GM19193 (cell line): ENCODE results near the gene MRPL50.
"Not testable (repeated sequence)": the region's sequence is repeated elsewhere in the genome, so short reads cannot be mapped to it uniquely, and the experiment has no call there.

Source experiments
- POLR2A ChIP-seq: IDR thresholded peaks from 4 replicates; pipeline ENCODE4 v1.6.1; 2011; ENCODE audit not compliant: insufficient read depth, insufficient read length; ENCODE audit errors: extremely low read depth

MRPL50 gene

DNA sequence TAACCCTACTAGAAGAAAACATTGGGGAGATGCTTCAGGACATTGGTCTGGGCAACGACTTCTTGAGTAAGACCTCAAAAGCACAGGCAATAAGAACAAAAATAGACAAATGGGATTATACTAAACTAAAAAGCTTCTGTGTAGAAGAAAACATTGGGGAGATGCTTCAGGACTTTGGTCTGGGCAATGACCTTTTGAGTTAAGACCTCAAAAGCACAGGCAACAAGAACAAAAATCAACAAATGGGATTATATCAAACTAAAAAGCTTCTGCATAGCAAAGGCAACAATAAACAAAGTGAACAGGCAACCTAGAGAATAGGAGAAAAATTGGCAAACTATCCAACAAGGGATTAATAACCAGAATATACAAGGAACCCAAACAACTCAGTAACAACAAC is 3.7 kb downstream of the MRPL50 start:
- no peak for TF ChIP-seq POLR2A

DNA sequence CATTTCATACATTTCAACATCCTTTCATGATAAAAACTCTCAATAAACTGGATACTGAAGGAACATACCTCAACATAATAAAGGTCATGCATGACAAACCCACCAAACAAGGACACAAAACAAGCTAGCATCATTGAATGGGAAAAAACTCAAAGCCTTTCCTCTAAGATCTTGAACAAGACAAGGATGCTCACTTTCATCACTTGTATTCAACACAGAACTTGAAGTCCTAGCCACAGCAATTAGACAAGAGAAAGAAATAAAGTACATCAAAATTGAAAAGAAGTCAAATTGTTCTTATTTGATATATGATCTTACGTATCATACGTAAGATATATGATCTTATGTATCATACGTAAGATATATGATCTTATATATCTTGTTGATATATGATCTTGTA is 5.3 kb downstream of the MRPL50 start:
- no peak for TF ChIP-seq POLR2A

DNA sequence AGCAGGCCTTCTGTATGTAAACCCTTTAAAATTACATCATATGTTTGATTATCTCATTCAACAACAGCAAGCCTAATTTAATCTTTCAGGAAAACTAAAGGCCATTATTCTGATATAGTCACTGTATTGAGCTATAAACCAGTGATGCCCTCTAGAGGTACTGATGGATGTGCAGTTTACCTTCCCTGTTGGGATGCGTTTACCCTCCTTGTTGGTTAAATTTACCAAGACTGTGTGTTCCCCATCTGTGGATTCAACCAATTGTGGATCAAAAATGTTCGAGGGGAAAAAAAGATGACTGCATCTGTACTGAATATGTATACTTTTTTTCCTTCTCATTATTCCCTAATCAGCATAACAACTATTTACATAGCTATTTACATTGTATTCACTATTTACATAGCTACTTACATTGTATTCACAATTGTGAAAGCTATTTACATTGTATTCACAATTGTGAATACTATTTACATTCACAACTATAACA is 9.9 kb downstream of the MRPL50 start:
- TF ChIP-seq POLR2A, result no peak

DNA sequence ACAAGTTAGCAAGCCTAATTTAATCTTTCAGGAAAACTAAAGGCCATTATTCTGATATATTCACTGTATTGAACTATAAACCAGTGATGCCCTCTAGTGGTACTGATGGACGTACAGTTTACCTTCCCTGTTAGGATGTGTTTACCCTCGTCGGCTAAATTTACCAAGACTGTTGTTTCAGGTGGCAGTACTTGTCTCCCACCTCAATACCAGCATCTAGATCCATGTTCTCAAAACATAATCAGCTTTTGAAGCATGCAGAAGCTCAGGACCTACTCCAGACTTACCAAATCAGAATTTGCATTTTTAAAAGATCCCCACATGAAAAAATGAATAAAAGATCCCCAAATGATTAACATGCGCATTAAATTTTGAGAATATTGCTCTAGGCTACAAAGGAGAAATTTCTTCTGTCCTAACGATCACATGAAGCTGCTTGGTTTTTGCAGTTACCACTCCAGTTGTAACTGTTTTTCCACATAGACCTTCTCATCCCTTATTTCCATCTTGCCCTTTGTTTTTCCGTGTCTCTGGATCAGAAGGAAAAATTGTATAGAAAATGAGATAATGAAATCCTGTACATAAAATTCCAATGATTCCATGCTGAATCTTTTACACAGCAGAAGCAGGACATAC is 10.4 kb downstream of the MRPL50 start:
- no peak for TF ChIP-seq POLR2A

DNA sequence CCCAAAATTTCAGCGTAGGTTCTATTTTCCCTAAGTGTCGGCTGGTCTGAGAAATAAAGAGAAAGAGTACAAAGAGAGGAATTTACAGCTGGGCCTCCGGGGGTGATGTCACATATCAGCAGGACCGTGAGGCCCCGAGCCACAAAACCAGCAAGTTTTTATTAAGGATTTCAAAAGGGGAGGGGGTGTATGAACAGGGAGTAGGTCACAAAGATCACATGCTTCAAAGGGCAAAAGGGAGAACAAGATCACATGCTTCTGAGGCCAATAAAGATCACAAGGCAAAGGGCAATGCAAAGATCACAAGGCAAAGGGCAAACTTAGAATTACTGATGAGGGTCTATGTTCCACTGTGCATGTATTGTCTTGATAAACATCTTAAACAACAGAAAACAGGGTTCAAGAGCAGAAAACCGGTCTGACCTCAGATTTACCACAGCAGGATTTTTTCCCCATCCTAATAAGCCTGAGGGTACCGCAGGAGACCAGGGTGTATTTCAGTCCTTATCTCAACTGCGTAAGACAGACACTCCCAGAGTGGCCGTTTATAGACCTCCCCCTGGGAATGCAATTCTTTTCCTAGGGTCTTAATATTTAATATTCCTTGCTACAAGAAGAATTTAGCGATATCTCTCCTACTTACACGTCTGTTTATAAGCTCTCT is 13.4 kb downstream of the MRPL50 start, which contains the start of gene BAAT:
Gene BAAT, minus strand, starts transcription at position 134 of the 664 bp plus-strand sequence. CDS start 13,602 bp downstream, outside the sequence.
- not testable (repeated sequence) for TF ChIP-seq POLR2A

DNA sequence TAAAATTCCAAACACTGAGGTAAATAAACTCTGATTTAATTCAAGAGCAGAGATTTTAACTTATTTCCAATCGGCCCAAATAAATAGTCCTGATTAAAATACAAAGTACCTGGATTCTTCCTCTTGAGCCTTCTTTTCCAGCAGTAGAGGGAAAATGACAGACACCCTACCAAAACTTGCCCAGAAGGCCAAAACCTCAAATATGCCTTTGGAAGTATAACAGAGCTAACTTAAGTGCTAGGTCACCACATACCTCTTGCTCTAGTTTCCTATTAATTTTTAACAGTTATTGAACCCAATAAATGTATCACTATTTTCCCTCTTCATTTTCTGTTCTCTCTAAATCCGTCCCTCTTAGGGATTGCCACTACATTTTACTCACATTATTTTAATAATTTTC is 15.1 kb downstream of the MRPL50 start:
- TF ChIP-seq POLR2A, result no peak

- no peak for TF ChIP-seq POLR2A
Measured at GRCh38 chr9:101381833-101382342, 16.5 kb downstream of the MRPL50 start.

- no peak for TF ChIP-seq POLR2A
Measured at GRCh38 chr9:101381118-101381517, 17.3 kb downstream of the MRPL50 start.

GRCh38 chr9:101380295-101380694 is 18.1 kb downstream of the MRPL50 start:
- no peak for TF ChIP-seq POLR2A

GRCh38 chr9:101376111-101376848 is 22.1 kb downstream of the MRPL50 start:
- TF ChIP-seq POLR2A, result no peak

- no peak for TF ChIP-seq POLR2A
Measured at GRCh38 chr9:101375546-101375945, 22.9 kb downstream of the MRPL50 start.

GRCh38 chr9:101372327-101373118 is 25.9 kb downstream of the MRPL50 start:
- TF ChIP-seq POLR2A, result no peak

- no peak for TF ChIP-seq POLR2A
Measured at GRCh38 chr9:101371813-101372212, 26.6 kb downstream of the MRPL50 start.

DNA sequence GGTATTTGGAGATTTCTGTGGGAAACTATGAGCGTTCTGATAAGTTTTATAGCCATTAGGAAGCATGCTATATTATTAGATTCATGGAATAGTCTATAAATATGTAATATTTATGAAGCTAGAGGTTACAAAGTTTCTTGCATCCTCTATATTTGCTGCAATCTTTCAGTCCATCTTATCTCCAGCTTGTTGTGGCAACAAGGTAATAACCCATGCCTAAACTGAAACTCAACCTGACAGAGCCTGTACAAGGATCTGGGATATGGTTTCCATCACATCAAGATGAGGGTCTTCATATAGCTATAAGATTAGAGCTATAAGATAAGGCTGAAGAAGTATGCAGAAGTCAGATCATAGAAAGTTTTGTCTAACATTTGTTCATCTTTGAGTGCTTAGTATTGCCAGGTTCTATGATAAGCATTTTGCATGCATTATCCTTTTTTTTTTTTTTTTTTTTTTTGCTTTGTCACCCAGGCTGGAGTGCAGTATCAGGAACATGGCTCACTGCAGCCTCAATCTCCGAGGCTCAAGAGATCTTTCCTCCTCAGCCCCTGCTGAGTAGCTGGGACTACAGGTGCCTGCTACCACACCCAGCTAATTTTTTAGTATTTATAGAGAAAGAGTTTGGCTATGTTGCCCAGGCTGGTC is 28.4 kb downstream of the MRPL50 start:
- TF ChIP-seq POLR2A, result no peak

DNA sequence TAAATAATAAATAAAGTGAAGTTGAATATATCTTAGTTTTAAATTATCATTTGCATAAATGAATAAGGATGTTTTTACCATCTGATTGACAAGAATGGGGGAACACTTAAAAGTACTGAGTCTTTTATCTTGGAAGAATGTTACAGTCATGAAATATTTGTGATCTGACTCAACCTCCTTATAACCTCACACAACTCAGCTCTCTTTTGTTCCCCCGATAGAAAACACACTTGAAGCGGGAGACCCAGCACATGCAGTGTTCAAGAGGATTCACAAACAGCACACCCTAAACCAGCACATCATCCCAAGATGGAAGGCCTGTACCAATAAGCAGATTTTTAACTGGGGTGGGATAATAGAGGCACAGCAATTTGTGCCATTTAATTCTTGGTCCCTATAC is 29.1 kb downstream of the MRPL50 start:
- TF ChIP-seq POLR2A, result no peak

DNA sequence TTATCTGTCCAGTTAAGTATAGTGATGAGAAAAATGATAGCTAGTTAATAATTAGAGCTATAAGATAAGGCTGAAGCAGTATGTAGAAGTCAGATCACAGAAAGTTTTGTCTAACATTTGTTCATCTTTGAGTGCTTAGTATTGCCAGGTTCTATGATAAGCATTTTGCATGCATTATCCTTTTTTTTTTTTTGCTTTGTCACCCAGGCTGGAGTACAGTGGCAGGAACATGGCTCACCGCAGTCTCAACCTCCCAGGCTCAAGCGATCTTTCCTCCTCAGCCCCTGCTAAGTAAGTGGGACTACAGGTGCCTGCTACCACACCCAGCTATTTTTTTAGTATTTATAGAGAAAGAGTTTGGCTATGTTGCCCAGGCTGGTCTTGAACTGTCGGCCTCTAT is 31.1 kb downstream of the MRPL50 start:
- no peak for TF ChIP-seq POLR2A
